ENCODE measurements around the gene WDR77.

The WDR77 gene

DNA sequence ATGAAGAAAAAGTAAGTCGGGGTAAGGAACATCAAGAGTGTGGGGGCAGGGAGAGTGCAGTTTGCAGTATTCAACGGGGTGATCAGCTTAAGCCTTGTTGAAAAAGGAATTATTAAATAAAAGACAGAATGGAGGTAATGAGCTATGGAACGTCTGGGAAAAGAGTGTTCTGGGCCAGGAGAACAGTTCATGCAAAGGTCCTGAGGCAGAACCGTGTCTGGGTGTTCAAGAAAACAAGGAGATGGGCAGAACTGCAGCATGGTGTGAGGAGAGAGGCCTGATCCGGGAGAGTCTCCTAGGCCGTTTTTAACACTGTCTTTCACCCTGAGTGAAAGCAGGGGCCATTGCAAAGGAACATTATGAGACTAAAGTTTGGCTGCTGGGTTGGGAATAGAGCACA is 41.8 kb downstream of the WDR77 start:
- no peaks in the 10 kb centered on the region for H3K9me3 ChIP-seq (ENCODE audit: low read length)
- H2AFZ ChIP-seq (ENCODE audit: low read depth, low read length), result no peak overlapping the region
- H3K27me3 ChIP-seq (ENCODE audit: insufficient read depth, low read length), result peaks cover 16% of the 10 kb centered on the region
- H3K4me1 ChIP-seq (ENCODE audit: insufficient read depth, low read length), result no peaks in the 10 kb centered on the region
- no peak overlapping the region for H3K4me3 ChIP-seq (ENCODE audit: low read length)
- H3K36me3 ChIP-seq (ENCODE audit: insufficient read depth, low read length), result no peaks in the 10 kb centered on the region

DNA sequence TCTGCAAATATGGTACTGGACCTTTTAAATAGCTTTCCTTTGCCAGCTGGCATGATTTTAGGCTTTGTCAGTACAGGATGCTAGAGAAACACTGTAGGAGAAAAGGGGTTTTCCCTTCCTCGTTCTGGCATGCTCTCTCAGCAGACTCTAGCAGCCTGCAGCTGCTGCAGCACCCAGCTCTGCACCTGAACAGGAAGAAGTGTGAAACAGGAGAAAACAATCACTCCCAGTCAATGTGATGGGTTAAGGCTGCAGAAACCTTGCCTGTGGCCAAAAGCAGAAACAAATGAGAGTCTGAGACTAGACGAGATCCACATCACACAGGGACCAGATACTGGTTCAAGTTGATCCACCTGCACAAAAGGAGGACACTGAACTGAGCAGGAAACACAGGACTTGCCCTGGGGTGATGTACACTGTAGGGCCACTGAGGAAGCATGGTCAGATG is 42.7 kb downstream of the WDR77 start:
- H2AFZ ChIP-seq (ENCODE audit: low read depth, low read length), result no peak overlapping the region
- H3K27me3 ChIP-seq (ENCODE audit: insufficient read depth, low read length), result peaks cover 19% of the 10 kb centered on the region
- no peaks in the 10 kb centered on the region for H3K4me1 ChIP-seq (ENCODE audit: insufficient read depth, low read length)
- H3K4me3 ChIP-seq (ENCODE audit: low read length), result no peak overlapping the region
- no peaks in the 10 kb centered on the region for H3K36me3 ChIP-seq (ENCODE audit: insufficient read depth, low read length)
- H3K9me3 ChIP-seq (ENCODE audit: low read length), result no peaks in the 10 kb centered on the region

DNA sequence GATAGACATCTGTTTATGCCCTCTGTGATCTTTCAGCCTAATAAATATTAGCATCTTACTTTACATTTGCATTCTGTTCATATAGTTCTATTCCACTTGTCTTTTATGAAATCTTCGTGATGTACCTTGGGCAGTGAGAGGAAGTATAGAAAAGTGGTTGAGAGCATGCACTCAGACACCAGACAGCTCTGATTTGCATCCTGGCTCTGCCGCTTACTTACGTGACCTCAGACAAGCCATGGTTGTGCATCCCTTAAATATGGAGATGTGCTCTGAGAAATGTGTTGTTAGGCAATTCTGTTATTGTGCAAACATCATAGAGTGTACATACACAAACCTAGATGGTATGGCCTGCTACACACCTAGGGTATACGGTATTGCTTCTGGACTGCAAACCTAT is 44.5 kb downstream of the WDR77 start:
- peaks cover 19% of the 10 kb centered on the region for H3K27me3 ChIP-seq (ENCODE audit: insufficient read depth, low read length)
- H3K4me3 ChIP-seq (ENCODE audit: low read length), result no peak overlapping the region
- H3K4me1 ChIP-seq (ENCODE audit: insufficient read depth, low read length), result no peaks in the 10 kb centered on the region
- H2AFZ ChIP-seq (ENCODE audit: low read depth, low read length), result no peak overlapping the region
- no peaks in the 10 kb centered on the region for H3K36me3 ChIP-seq (ENCODE audit: insufficient read depth, low read length)
- no peaks in the 10 kb centered on the region for H3K9me3 ChIP-seq (ENCODE audit: low read length)

DNA sequence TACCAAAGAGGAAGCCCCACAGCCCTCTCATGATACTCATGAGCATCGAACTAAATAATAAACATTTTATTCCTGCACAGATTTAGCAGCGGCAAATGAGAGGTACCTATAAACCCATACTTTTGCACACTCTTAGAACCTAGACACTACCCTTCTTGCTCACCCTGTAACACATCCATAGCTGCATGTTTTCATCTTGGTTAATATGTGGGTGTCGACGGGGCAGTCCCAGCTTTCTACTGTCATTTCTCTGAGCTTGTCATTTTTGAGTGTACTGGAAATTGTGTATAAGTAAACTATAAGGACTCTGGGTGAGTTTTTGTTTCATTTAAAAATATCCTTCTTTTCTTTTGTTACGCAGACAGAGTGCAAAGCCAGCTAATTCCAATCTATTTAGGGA is 47.0 kb downstream of the WDR77 start:
- peaks cover 12% of the 10 kb centered on the region for H3K27me3 ChIP-seq (ENCODE audit: insufficient read depth, low read length)
- H2AFZ ChIP-seq (ENCODE audit: low read depth, low read length), result no peak overlapping the region
- H3K4me3 ChIP-seq (ENCODE audit: low read length), result no peak overlapping the region
- H3K9me3 ChIP-seq (ENCODE audit: low read length), result no peaks in the 10 kb centered on the region
- H3K36me3 ChIP-seq (ENCODE audit: insufficient read depth, low read length), result no peaks in the 10 kb centered on the region
- no peaks in the 10 kb centered on the region for H3K4me1 ChIP-seq (ENCODE audit: insufficient read depth, low read length)

DNA sequence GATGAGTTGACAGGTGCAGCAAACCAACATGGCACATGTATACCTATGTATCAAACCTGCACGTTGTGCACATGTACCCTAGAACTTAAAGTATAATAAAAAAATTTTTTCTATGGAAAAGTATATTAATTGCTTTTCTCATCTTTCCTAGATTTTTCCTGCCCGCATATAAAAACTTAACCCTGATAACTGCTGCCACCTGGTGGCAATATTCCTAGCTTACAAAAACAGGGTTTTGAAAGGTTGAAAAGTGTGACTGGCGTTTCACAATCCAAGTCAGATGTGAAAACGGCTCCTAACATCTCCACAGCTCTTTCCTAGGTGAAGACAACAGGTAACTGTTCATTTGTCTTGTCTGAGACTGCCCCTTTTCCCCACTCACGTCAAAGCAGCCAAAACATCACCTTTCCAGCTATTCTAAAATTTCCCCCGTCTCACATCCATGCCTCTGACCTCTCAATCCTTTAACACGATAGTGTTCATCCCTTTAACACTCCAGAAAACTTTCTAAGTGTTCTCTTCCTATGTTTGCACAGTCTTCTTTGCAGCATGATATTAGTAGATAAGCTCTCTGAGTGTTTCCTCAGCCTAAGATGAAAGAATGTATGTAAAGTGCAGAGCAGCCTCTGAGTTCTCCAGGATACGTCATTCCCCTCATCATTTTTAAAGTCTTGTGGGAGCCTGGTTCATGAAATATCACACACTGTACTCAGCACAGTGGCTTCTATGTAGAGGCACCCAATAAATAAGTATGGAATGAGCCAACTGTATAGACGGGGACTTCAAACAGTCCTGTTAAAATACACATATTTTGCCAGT is 49.1 kb downstream of the WDR77 start:
- no peaks in the 10 kb centered on the region for H3K9me3 ChIP-seq (ENCODE audit: low read length)
- no peak overlapping the region for H3K4me3 ChIP-seq (ENCODE audit: low read length)
- H2AFZ ChIP-seq (ENCODE audit: low read depth, low read length), result no peak overlapping the region
- no peaks in the 10 kb centered on the region for H3K4me1 ChIP-seq (ENCODE audit: insufficient read depth, low read length)
- peaks cover 3% of the 10 kb centered on the region for H3K27me3 ChIP-seq (ENCODE audit: insufficient read depth, low read length)
- no peaks in the 10 kb centered on the region for H3K36me3 ChIP-seq (ENCODE audit: insufficient read depth, low read length)

DNA sequence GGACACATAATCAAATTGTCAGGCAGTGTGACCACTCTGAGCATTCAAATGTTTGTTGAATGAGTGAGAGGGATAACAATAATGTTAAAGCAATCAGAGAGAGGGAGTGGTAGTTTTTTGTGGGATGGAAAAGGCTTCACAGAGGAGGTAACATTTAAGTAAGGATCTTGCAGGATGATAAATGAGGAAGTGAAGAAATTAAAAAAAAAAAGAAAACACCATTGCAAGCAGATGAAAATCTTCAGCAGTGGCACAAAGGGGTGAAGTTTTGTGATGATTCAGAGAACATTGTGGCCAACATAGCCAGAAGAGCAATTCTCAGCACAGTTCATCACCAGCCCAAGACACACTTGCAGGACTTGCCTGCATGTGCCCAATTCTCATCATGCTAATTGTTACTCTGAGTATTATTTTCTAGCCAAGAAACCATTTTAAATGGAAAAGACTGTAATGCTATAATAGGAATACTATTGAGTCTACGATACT is 56.6 kb downstream of the WDR77 start:
- Histone ChIP-seq H3K4me3 (ENCODE audit: low read length) (no peak overlapping the region), H3K9me3 (ENCODE audit: low read length) (no peaks in the 10 kb centered on the region), H3K36me3 (ENCODE audit: insufficient read depth, low read length) (no peaks in the 10 kb centered on the region), H3K27me3 (ENCODE audit: insufficient read depth, low read length) (peaks cover 6% of the 10 kb centered on the region), H2AFZ (ENCODE audit: low read depth, low read length) (no peak overlapping the region), H3K4me1 (ENCODE audit: insufficient read depth, low read length) (no peaks in the 10 kb centered on the region)

DNA sequence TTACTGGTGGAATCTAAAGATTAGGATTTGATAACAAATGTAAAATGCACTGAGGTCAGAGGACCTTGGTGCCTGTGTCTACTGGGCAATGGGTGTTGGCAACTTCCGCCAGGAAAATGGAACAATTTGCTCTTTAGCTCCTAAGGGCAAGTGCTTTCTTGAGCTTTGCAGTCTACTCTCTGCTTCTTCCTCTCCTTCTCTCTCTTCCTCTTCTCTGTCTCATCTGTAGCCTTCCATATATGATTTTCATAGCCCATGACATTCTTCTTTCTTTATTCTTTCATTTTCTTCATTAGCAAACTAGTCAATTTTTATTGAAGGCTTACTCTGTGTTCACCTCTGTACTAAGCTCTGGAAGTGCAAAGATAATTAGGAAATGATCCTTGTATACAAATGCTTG is 57.0 kb downstream of the WDR77 start:
- Histone ChIP-seq H2AFZ (ENCODE audit: low read depth, low read length) (no peak overlapping the region), H3K9me3 (ENCODE audit: low read length) (no peaks in the 10 kb centered on the region), H3K36me3 (ENCODE audit: insufficient read depth, low read length) (no peaks in the 10 kb centered on the region), H3K4me3 (ENCODE audit: low read length) (no peak overlapping the region), H3K27me3 (ENCODE audit: insufficient read depth, low read length) (peaks cover 6% of the 10 kb centered on the region), H3K4me1 (ENCODE audit: insufficient read depth, low read length) (no peaks in the 10 kb centered on the region)
